Measurements from ENCODE around the gene AK2. TPM values are rescaled to one million over a fixed set of nuclear protein-coding genes. Genes with fewer than 3 reads are reported as not detected.

The AK2 gene
- total and polyA plus RNA-seq, 10 of the 15 experiments (the other 5 are each of a cell fraction or from before 2014, with no cell fraction given) = 52.3 to 500 (median 278) TPM

- CTCF ChIA-PET = interaction anchor here (1.2 kb wide), 1 partner anchor 94 kb away, joined by 3 read pairs; no protein-coding TSS in a partner anchor
- SMC1A ChIA-PET (ENCODE audit: uncharacterized antibody, unreplicated experiment) = interaction anchor here (0.6 to 1.3 kb wide), 3 partner anchors 28 to 82 kb away, joined by 3 to 5 read pairs (median 4); no protein-coding TSS in a partner anchor
- Histone ChIP-seq H3K27ac (ENCODE audit: control insufficient read depth, insufficient read depth) (peak overlapping the region; percentile 27; the same call in 1 of the 2 replicates), H3K4me1 (ENCODE audit: control insufficient read depth, insufficient read depth, low read length) (peaks cover 4% of the 10 kb centered on the region), H2AFZ (ENCODE audit: control insufficient read depth, low read depth, low read length) (peak overlapping the region; percentile 47), H3K9ac (ENCODE audit: control insufficient read depth, insufficient read depth, low read length) (peak overlapping the region; percentile 63), H3K4me2 (ENCODE audit: control insufficient read depth, insufficient read depth) (peak overlapping the region; percentile 77), H3K36me3 (ENCODE audit: control insufficient read depth in 2 of 2, insufficient read depth in 2 of 2, low read length in 1 of 2) (no peaks in the 10 kb centered on the region), H4K20me1 (ENCODE audit: control insufficient read depth, insufficient read depth) (no peaks in the 10 kb centered on the region), H3K79me2 (ENCODE audit: control insufficient read depth, insufficient read depth, low read length) (peaks cover 41% of the 10 kb centered on the region), H3K9me3 (replicated peaks; ENCODE audit: control insufficient read depth, insufficient read depth, low read length) (no peaks in the 10 kb centered on the region), H3K4me3 (peak overlapping the region; percentile 79), H3K27me3 (replicated peaks in 1 of 2; ENCODE audit: control insufficient read depth in 2 of 2, insufficient read depth in 2 of 2, low read length in 1 of 2) (no peaks in the 10 kb centered on the region)
- POLR2A ChIA-PET = interaction anchor here (0.7 to 5.7 kb wide), 5 partner anchors 17 to 330 kb away, joined by 3 to 56 read pairs (median 5); no protein-coding TSS in a partner anchor
- ATAC-seq (peak; percentile 44), FAIRE-seq (no peak), DNase-seq (ENCODE audit: low read depth, low spot score) (no peak)
- intact Hi-C loops (cut with micrococcal nuclease; ENCODE audit: unreplicated experiment) (loop anchor here (2.0 to 5.0 kb wide), 2 partner anchors 17 to 73 kb away; partner anchors contain the start of gene AK2), in situ Hi-C loops (cut with MboI) (no loop called here)
- RAD21 ChIA-PET (ENCODE audit: unreplicated experiment) = interaction anchor here (0.7 to 3.7 kb wide), 7 partner anchors 17 to 163 kb away, joined by 3 to 26 read pairs (median 4); no protein-coding TSS in a partner anchor
- WGBS (ENCODE audit: insufficient coverage, insufficient replicate concordance, low lambda C conversion rate, missing lambda C conversion rate) = 2% methylated on average over 39 of the region's 78 CpGs
- BruUV-seq (replicated peaks) = no TSS peak
- TF ChIP-seq BHLHE40 (IDR thresholded peaks at IDR 0.05; ENCODE audit: borderline replicate concordance in 1 of 2, low read depth in 2 of 2, low read length in 1 of 2) = peak in 1 of 2 experiments; percentile 78; a peak in 2 of 4 replicates
- peak in 1 of 2 experiments; percentile 82; a peak in 1 of 3 replicates for TF ChIP-seq EGR1 (IDR thresholded peaks at IDR 0.05; ENCODE audit: borderline replicate concordance in 1 of 2, low read depth in 2 of 2, low read length in 2 of 2)
- TF ChIP-seq LARP7 (IDR thresholded peaks at IDR 0.05) = peak; percentile 91
- peak; percentile 59 for TF ChIP-seq GATAD2B (conservative IDR thresholded peaks at IDR 0.05; ENCODE audit: low read depth)
- TF ChIP-seq CBX3 (IDR thresholded peaks at IDR 0.05; ENCODE audit: borderline replicate concordance, low read depth) = no peak
- TF ChIP-seq BMI1 (IDR thresholded peaks at IDR 0.05; ENCODE audit: borderline replicate concordance) = no peak
- peak; percentile 56; the same call in 1 of the 2 replicates for TF ChIP-seq RELB (IDR thresholded peaks at IDR 0.05; ENCODE audit: low read depth)
- 0 out of 2 replicates have a peak, but pooled peaks have one; percentile 47 for TF ChIP-seq PAX5 (IDR thresholded peaks at IDR 0.05; ENCODE audit: borderline replicate concordance, low read depth, low read length)
- TF ChIP-seq SIN3A (IDR thresholded peaks at IDR 0.05; ENCODE audit: low read depth, low read length) = 0 out of 2 replicates have a peak, but pooled peaks have one; percentile 19
- peak; percentile 27; the same call in 1 of the 2 replicates for TF ChIP-seq ZNF384 (IDR thresholded peaks at IDR 0.05; ENCODE audit: borderline replicate concordance, low read depth, low read length)
- no peak for TF ChIP-seq CTCF (IDR thresholded peaks at IDR 0.05 in 2 of 3, conservative IDR thresholded peaks at IDR 0.05 in 1 of 3; ENCODE audit: control insufficient read depth in 2 of 3, extremely low read depth in 1 of 3, insufficient read depth in 1 of 3, low read depth in 3 of 3, low read length in 3 of 3)
- TF ChIP-seq ZNF24 (IDR thresholded peaks at IDR 0.05) = 0 out of 2 replicates have a peak, but pooled peaks have one; percentile 38
- TF ChIP-seq MLLT1 (IDR thresholded peaks at IDR 0.05) = peak; percentile 83; the same call in 1 of the 2 replicates
- TF ChIP-seq DPF2 (IDR thresholded peaks at IDR 0.05) = peak; percentile 77
- TF ChIP-seq CHD1 (IDR thresholded peaks at IDR 0.05; ENCODE audit: low read depth, low read length) = 0 out of 2 replicates have a peak, but pooled peaks have one; percentile 71
These were observed 72.8 kb downstream of the AK2 start for GRCh38 chr1:32963746-32964460.
